Caki2 (cell line): ENCODE measurements around the gene CHST14. TPM values are rescaled to one million over a fixed set of nuclear protein-coding genes. Genes with fewer than 3 reads are reported as not detected.
A peak's percentile ranks its signal among the peaks of the same experiment; 100 is the strongest.

Experiments used
- DNase-seq: peaks from one replicate; pipeline ENCODE4 v3.0.0-alpha.2; 2015; ENCODE audit warnings: low read depth
- in situ Hi-C: cut with HindIII; loops from 2 replicates; pipeline ENCODE4 v1.10.0; 2016; ENCODE audit warnings: low sequenced_read_pairs, low pct_unique_long_range_greater_than_20kb, mixed read lengths
- total RNA-seq: library from RNA; depleted of rRNA; stranded (reverse); fragments of >200 nt; shearing (Covaris generic); gene quantifications from 2 replicates; pipeline ENCODE4 v1.2.3, GENCODE V29; 2014; ENCODE audit warnings: low replicate concordance

The CHST14 gene
- total RNA-seq, 1 experiment from 2014 or later = 20.0 TPM

DNA sequence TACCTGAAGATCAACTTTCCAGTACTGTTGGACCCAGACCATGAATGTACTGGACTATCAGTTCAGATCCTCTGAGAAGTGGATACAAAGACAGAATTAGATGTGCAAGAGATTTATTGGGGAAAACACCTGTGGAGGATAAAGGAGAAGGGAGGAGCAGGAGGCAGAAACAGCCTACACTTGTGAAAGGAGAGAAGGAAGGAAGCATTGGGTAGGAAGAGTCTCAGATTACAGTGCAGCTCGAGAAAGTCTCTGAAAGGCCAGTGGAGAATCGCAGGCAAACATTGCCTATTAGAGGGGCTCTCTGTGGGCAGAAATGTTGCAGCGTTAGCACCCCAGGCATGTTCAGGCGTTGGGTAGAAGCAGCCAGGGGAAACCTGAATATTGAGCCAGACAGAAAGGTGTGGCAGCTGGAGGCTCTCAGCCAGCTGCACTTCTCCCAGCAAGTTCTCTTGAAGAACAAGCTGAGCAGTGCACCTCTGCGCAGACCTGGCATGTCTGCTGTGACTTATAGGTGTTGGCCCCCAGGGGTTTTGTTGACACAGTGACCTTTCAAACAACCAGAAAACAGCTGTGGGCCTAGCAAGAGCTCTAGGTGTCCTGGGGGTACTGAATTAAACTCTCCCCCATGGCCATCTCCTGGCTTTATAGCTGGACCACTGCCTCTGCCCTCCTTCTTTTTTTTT lies 7.0 kb downstream of the CHST14 start:
- in situ Hi-C loops = no loop called here
- no peak for DNase-seq

DNA sequence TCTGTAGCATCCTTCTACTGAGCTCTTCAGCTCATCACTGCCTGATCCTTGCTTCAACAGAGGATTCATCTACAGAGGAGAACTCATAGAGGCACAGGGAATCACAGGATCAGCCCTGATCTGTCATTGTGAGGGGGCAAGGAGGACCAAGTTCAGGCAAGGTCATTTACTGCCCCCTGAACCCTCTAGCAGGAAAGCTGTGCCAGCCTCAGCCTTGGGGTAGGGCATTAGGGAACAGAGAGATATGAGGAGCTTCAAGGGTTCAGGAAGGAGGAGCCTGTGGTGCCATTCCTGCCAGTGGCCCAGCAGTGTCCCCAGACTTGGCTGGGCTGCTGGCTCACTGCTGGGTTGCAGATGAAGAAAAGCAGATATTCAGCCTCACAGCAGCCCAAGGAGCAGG lies 8.2 kb downstream of the CHST14 start:
- in situ Hi-C loops = no loop called here
- DNase-seq = no peak

DNA sequence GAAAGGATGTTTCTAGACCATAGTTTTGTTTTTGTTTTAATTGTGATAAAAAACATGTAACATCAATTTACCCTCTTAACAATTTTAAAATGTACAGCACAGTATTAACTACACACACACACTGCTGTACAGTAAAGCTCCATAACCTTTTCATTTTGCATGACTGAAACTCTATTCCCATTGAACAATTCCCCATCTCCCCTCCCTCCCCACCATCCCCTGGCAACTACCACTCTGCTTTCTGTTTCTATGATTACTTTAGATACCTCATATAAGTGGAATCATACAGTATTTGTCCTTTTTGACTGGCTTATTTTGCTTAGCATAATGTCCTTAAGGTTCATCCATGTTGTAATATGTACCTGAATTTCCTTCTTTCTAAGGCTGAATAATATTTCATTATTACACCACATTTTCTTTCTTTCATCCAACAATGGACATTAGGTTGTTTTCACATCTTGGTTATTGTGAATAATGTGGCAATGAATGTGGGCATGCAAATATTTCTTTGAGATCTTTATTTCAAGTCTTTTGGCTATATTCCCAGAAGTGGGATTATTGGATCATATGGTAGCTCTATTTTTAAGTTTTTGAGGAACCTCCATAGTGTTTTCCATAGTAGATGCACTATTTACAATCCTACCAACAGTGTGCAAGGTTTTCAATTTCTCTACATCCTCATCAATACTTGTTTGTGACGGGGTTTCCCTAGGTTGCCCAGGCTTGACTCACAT lies 10.7 kb downstream of the CHST14 start:
- DNase-seq = no peak
- in situ Hi-C loops = no loop called here

DNA sequence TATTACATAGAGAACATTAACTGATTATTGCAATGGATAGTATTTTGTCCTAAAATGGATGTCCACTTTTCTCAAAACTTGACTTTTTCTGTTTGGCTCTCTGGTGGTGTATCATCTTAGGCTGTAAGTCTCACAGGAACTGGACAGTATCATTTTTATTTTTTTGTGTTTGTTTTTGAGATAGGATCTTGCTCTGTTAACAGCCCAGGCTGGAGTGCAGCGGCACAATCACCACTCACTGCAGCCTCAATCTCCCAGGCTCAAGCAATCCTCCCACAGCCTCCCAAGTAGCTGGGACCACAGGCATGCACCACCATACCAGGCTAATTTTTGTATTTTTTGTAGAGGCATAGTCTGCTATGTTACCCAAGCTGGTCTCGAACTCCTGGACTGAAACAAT lies 13.1 kb downstream of the CHST14 start:
- in situ Hi-C loops = no loop called here
- DNase-seq = no peak

DNA sequence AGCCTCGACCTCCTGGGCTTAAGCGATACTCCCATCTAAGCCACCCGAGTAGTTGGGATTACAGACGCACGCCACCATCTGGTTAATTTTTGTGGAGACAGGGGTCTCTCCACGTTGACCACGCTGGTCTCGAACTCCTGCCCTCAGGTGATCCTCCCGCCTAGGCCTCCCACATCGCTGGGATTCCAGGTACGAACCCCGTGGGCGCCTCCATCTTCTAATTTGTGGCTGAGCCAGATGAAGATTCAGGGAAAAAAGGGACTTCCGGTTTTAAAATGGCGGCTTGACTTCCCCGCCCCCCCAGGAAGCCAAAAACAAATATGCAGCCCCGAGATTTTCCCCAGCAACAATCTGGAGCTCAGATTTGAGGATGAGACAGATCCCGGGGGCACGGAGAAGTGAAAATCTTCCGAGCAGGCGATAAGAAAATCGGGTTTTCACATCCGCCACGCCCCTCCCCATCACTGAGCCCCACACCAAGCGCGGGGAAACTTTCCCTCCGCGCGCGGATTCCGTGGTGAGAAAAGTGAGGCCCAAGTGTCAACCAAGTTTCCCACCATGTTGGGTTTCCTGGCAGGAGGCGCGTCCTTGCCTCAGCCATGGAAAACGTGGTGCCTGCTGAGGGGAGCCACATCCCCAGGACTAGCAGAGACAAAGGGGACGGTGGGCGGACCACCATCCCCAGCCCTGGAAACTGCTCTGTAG lies 15.4 kb downstream of the CHST14 start:
- in situ Hi-C loops = no loop called here
- DNase-seq = no peak

DNA sequence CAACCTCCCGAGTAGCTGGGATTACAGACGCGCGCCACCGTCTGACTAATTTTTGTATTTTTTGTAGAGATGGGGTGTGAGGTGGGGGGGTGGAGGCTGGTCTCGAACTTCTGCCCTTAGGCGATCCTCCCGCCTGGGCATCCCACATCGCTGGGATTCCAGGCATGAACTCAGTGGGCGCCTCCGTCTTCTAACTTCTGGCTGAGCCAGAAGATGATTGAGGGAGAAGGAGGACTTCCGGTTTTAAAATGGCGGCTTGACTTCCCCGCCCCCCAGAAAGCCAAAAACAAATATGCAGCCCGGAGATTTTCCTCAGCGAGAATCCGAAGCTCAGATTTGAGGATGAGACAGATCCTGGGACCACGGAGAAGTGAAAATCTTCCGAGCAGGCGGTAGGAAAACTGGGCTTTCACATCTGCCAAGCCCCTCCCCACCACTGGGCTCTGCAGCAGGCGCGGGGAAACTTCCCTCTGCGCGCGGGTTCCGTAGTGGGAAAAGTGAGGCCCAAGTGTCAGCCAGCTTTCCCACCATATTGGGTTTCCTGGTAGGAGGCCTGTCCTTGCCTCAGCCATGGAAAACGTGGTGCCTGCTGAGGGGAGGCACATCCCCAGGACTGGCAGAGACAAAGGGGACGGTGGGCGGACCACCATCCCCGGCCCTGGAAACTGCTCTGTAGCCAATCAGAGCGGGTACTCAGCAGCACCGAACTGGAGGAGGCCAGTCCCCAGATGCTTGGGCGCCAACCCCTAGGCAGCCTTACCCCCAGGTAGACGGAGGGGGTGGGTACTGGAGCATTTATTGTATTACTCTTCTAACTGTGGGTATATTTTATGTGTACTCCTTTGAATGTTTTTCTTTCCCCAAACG lies 17.3 kb downstream of the CHST14 start:
- in situ Hi-C loops = no loop called here
- no peak for DNase-seq

DNA sequence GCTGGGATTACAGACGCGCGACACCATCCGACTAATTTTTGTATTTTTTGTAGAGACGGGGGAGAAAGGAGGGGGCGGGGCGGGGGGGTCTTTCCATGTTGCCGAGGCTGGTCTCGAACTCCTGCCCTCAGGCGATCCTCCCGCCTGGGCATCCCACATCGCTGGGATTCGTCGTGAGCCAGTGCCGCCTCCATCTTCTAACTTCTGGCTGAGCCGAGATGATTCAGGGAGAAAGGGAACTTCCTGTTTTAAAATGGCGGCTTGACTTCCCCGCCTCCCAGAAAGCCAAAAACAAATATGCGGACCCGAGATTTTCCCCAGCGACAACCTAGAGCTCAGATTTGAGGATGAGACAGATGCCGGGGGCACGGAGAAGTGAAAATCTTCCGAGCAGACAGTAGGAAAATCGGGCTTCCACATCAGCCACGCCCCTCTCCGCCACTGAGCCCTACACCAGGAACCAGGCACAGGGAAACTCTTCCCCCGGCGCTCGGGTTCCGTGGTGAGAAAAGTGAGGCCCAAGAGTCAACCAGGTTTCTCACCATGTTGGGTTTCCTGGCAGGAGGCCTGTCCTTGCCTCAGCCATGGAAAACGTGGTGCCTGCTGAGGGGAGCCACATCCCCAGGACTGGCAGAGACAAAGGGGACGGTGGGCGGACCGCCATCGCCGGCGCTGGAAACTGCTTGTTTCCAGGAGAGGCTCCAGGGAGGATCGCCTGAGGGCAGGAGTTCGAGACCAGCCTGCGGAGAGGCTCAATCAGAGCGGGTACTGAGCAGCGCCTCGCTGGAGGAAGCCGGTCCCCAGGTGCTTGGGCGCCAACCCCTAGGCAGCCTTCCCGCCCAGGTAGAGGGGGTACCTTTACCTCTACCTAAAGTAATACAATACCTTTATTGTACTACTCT lies 18.7 kb downstream of the CHST14 start:
- in situ Hi-C loops = no loop called here
- no peak for DNase-seq

DNA sequence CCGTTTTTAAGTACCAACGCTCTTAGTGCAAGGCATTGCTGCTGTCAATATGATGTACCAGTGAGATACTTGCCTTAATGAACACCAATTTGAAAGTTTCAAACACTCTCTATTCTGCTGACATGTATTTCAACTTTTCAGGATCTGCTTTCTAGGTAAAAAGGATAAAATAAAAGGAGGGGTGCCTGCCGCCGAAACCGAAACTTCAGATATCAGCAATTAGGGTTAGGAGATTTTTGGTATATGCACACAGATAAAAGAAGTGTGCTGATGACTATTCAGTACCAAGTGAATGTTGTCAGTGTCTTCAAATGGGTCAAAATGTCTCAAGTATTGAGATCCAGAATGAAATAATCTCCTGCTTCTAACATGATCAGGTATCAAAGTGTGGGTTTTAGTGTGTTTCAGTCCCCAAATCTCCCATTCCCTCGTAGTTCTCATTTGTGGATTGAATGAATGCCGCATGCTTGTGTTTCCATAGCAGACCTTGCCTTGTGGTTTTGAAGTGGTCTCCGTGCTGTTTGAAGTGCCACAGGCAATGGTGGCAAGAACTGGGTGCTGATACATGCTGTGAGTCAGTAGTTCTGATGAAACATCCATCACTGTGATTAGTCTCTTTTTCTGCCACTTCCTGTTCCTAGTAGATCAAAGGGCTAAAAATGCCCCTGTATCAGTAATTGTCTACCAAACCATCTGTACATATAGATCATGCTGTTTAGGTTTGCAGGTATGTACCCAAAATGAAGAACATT lies 22.5 kb downstream of the CHST14 start:
- DNase-seq = no peak
- in situ Hi-C loops = no loop called here

DNA sequence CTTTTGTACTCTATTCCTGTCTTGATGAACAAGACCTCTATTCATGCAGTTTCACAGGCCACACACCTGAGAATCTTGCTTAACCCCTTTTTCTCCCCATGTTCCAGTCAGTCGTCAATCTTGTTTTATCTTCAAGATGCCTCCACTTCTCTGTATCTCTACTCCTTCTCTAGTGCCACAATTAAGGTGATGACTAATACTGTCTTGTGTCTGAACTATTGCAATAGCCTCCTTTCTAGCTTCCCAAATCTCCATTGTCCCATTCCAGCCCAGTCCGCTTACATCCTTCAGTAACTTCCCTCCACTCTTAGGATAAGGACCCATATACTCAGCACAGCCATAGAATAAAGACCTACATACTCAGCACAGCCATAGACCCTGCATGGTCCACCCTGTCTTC lies 24.7 kb downstream of the CHST14 start:
- in situ Hi-C loops = no loop called here
- no peak for DNase-seq

DNA sequence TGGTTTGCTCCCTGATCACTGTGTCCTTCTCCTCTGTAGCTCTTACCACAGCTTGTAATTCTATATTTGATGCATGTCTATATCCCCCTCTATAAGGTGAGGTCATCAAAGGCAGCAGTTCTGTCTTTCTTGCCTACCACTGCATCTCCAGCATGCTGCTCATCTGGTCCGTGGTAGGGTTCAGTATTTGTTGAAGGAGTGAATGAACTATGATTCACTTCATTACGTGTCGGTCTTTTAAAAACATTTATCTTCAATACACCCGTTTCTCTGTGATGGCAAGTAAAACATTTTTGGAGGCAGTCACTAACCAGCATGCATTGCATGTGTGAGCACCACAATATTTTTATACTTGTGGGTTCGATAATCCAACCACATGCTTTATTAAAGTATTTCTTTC lies 27.6 kb downstream of the CHST14 start:
- in situ Hi-C loops = no loop called here
- DNase-seq = no peak

DNA sequence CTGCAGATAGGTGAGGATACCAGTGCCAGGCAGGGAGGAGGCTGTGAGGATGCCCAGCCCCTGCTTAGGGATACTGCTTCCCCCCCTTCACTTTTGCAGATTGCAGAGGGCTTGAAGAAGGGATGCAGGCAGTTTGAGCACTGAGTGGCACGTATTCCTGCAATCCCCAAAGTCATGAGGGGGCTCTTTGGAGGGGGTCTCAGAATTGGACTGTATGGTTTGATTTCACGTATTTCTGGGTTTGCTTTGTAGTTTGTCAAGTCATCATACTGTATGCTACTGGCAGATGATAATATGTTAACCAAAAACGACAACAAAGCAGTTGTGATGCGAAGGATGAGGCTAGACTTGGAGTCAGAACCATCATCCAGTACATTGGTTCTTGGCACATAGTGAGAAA lies 28.1 kb downstream of the CHST14 start:
- DNase-seq = no peak
- in situ Hi-C loops = no loop called here

DNA sequence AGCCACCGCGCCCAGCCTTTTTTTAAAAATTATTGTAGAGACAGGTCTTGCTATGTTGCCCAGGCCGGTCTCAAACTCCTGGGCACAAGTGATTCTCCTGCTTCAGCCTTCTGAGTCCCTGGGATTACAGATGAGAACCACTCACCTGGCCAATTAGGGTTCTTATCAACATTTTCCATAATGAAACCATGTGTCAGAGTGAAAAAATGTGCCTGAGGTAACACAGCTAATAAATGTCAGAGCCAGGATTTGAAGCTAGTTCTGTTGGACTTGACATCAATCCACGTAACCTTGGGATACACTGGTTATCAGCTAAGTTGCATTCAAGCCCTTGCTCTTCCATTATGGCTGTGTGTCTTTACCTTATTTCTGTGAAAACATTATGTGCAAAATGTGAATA lies 29.1 kb downstream of the CHST14 start:
- no peak for DNase-seq
- in situ Hi-C loops = no loop called here

DNA sequence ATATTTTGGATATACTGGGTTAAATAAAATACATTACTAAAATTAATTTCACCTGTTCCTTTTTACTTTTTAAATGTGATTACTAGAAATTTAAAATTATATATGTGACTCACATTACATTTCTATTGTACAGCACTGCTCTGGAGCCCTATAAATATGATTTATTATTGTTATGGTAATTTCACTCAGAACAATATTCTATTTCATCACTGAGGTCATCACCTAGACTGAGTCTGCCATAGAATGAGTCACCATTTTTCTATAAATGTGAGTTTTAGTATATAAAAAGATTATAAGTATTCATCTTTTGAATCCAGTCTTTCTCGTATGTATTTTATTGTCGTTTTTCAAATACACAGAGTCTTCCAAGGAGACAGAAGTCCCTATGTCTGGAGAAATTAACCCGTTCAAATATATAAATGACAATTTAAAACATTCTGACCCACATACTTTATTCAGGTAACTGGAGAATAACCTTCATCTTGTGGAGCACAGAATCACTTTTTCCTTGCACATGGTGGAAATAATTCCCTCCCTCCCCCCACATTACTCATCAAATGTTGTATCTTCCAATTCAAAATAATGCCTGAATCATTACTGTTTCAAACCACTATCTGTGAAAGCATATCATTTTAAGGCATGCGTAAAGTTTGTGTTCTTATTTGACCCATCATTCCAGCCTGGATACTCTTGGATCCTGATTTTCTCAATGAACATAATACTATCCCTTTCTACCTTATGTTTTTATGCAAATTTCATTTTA lies 30.0 kb downstream of the CHST14 start:
- no peak for DNase-seq
- in situ Hi-C loops = no loop called here

DNA sequence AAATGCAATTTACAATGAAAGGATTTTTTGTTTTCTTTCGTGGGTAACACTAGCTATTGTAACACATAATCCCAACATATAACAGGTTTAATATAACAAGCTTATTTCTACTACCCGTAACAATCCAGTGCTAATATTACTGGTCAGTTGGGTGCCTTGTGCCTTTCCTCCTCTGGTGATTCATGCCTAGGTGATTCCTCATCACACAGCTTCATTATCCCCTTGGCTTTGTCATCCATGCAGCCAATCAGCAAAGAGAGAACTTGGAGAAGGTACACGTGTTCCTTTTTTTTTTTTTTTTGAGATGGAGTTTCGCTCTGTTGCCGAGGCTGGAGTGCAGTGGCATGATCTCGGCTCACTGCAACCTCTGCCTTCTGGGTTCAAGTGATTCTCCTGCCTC lies 30.7 kb downstream of the CHST14 start:
- DNase-seq = no peak
- in situ Hi-C loops = no loop called here

DNA sequence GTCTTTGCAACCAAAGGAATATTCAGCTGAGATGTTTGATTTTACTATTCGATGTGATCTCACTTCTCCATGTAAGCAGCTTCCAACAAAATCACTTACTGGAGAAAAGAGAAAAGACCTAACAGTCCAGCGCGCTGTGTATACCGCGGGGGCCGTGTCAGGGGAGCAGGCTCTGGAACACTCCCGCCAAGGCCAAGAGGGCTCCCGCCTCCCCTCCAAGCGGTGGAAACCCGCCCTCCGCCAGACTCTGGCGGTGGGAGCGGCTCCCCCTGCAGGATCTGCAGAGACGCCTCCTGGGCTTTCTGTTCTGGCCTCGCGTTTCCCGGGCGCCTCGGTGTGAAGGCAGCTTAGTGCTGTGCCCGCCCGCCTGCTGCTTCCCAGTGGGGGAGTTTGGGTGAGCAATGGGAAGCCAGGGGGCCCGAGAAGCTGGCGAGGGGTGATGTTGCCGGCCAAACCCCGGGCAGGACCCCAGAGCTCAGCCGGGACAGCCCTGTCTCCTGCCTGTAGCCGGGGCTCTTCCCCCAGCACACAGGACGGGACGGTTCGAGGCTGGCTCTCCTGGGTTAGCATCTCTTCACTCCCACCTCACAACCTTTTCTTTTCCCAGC lies 36.3 kb downstream of the CHST14 start:
- in situ Hi-C loops = no loop called here
- DNase-seq = peak; percentile 38

DNA sequence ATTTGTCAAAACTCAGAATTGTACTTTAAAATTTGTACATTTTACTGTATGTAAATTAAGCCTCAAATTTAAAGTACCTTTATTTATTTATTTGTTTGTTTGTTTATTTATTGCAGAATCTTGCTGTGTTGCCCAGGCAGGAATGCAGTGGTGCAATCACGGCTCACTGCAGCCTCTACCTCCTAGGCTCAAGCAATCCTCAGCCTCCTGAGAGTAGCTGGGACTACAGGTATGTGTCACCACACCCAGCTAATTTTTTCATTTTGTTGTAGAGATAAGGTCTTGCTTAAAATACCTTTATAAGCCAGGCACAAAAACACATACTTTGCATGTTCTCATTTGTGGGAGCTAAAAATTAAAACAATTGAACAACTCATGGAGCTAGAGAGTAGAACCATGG lies 37.4 kb downstream of the CHST14 start:
- in situ Hi-C loops = no loop called here
- no peak for DNase-seq
